ENCODE data around the gene TFE3.

TFE3 gene

GRCh38 chrX:48997865-48998264 is 45.3 kb downstream of the TFE3 start:
- Histone ChIP-seq H3K4me3 (ENCODE audit: low read length) (no peak overlapping the region), H3K9me3 (ENCODE audit: control insufficient read depth, insufficient read depth, low read length) (no peaks in the 10 kb centered on the region), H3K27ac (ENCODE audit: low read depth, low read length) (no peak overlapping the region), H3K4me2 (ENCODE audit: low read length) (no peak overlapping the region), H3K4me1 (ENCODE audit: control insufficient read depth, low read length) (peaks cover 10% of the 10 kb centered on the region), H4K20me1 (ENCODE audit: control insufficient read depth, insufficient read depth, low read depth, low read length) (no peaks in the 10 kb centered on the region), H3K79me2 (ENCODE audit: control insufficient read depth, low read length) (peaks cover 20% of the 10 kb centered on the region), H3K9me2 (replicated peaks; ENCODE audit: control insufficient read depth, low read length) (no peaks in the 10 kb centered on the region; the same call in 1 of the 2 replicates), H3K36me3 (ENCODE audit: control insufficient read depth, low read length) (peaks cover 55% of the 10 kb centered on the region), H3F3A (ENCODE audit: control insufficient read depth, insufficient read depth) (no peaks in the 10 kb centered on the region), H3K27me3 (ENCODE audit: control insufficient read depth, low read length) (no peaks in the 10 kb centered on the region)
- TF ChIP-seq EZH2phosphoT487 (IDR thresholded peaks at IDR 0.05; ENCODE audit: borderline replicate concordance, low read length) (no peak), CTCF (IDR thresholded peaks at IDR 0.05; ENCODE audit: low read depth, low read length, poor library complexity, severe bottlenecking) (no peak)

- Histone ChIP-seq H3K4me1 (ENCODE audit: control insufficient read depth, low read length) (peaks cover 7% of the 10 kb centered on the region), H3K4me2 (ENCODE audit: low read length) (no peak overlapping the region), H3K9me3 (ENCODE audit: control insufficient read depth, insufficient read depth, low read length) (no peaks in the 10 kb centered on the region), H3K4me3 (ENCODE audit: low read length) (no peak overlapping the region), H3K27ac (ENCODE audit: low read depth, low read length) (no peak overlapping the region), H3K27me3 (ENCODE audit: control insufficient read depth, low read length) (no peaks in the 10 kb centered on the region), H3K36me3 (ENCODE audit: control insufficient read depth, low read length) (peaks cover 55% of the 10 kb centered on the region), H3K9me2 (replicated peaks; ENCODE audit: control insufficient read depth, low read length) (no peaks in the 10 kb centered on the region; the same call in 1 of the 2 replicates), H3K79me2 (ENCODE audit: control insufficient read depth, low read length) (peaks cover 20% of the 10 kb centered on the region), H3F3A (ENCODE audit: control insufficient read depth, insufficient read depth) (no peaks in the 10 kb centered on the region), H4K20me1 (ENCODE audit: control insufficient read depth, insufficient read depth, low read depth, low read length) (no peaks in the 10 kb centered on the region)
- TF ChIP-seq CTCF (IDR thresholded peaks at IDR 0.05; ENCODE audit: low read depth, low read length, poor library complexity, severe bottlenecking) (no peak), EZH2phosphoT487 (IDR thresholded peaks at IDR 0.05; ENCODE audit: borderline replicate concordance, low read length) (no peak)
Measured at GRCh38 chrX:48997455-48997854, 45.7 kb downstream of the TFE3 start.

- Histone ChIP-seq H3K9me2 (replicated peaks; ENCODE audit: control insufficient read depth, low read length) (no peaks in the 10 kb centered on the region; the same call in 1 of the 2 replicates), H3K4me3 (ENCODE audit: low read length) (no peak overlapping the region), H4K20me1 (ENCODE audit: control insufficient read depth, insufficient read depth, low read depth, low read length) (no peaks in the 10 kb centered on the region), H3K36me3 (ENCODE audit: control insufficient read depth, low read length) (peaks cover 55% of the 10 kb centered on the region), H3K79me2 (ENCODE audit: control insufficient read depth, low read length) (peaks cover 20% of the 10 kb centered on the region), H3K27me3 (ENCODE audit: control insufficient read depth, low read length) (no peaks in the 10 kb centered on the region), H3K4me2 (ENCODE audit: low read length) (no peak overlapping the region), H3F3A (ENCODE audit: control insufficient read depth, insufficient read depth) (no peaks in the 10 kb centered on the region), H3K9me3 (ENCODE audit: control insufficient read depth, insufficient read depth, low read length) (no peaks in the 10 kb centered on the region), H3K4me1 (ENCODE audit: control insufficient read depth, low read length) (peaks cover 7% of the 10 kb centered on the region), H3K27ac (ENCODE audit: low read depth, low read length) (no peak overlapping the region)
- no peak for TF ChIP-seq CTCF (IDR thresholded peaks at IDR 0.05; ENCODE audit: low read depth, low read length, poor library complexity, severe bottlenecking)
- TF ChIP-seq EZH2phosphoT487 (IDR thresholded peaks at IDR 0.05; ENCODE audit: borderline replicate concordance, low read length) = no peak
Measured at GRCh38 chrX:48996969-48997368, 46.2 kb downstream of the TFE3 start.

All from DOHH2 (cell line).